K562 (cell line): ENCODE data around the gene SLC39A3. TPM values are rescaled to one million over a fixed set of nuclear protein-coding genes. Genes with fewer than 3 reads are reported as not detected.

Experiments
- ATF7 ChIP-seq: fragments of 450-650 bp; IDR thresholded peaks from 2 replicates; pipeline ENCODE4 v1.7.1; 2014; ENCODE audit warnings: mild to moderate bottlenecking, moderate library complexity
- BRCA1 ChIP-seq, 2 experiments: fragments of 450-650 bp in 1 of 2; sonication (generic) in 1 of 2; formaldehyde crosslinking in 1 of 2; IDR thresholded peaks; 2 replicates each; pipeline versions ENCODE4 v1.5.0 to v1.6.1; 2017 to 2020; ENCODE audit warnings: mild to moderate bottlenecking in 1 of 2, missing genetic modification reagents in 1 of 2
- HMGN3 ChIP-seq: IDR thresholded peaks from 2 replicates; pipeline ENCODE4 v1.6.1; 2011; ENCODE audit warnings: borderline replicate concordance, low read depth, mild to moderate bottlenecking, mixed read lengths, low read length; ENCODE audit not compliant: insufficient read length; ENCODE audit errors: extremely low read depth
- HNRNPL ChIP-seq: fragments of 200-400 bp; formaldehyde crosslinking; IDR thresholded peaks from 2 replicates; pipeline ENCODE4 v1.6.1; 2017; ENCODE audit warnings: low read depth, mild to moderate bottlenecking, low read length
- HNRNPUL1 ChIP-seq: fragments of 200-400 bp; formaldehyde crosslinking; IDR thresholded peaks from 2 replicates; pipeline ENCODE4 v1.6.1; 2017; ENCODE audit warnings: low read length
- KDM4B ChIP-seq, 2 experiments: fragments of 450-650 bp in 1 of 2; sonication (generic) in 1 of 2; IDR thresholded peaks; 2 replicates each; pipeline ENCODE4 v1.6.1; 2016 to 2017; ENCODE audit warnings: borderline replicate concordance in 2 of 2, antibody characterized with exemption in 1 of 2, low read depth in 1 of 2, mild to moderate bottlenecking in 1 of 2
- NR3C1 ChIP-seq: sonication (generic); formaldehyde crosslinking; IDR thresholded peaks from 2 replicates; pipeline ENCODE4 v1.8.1; 2022; ENCODE audit warnings: missing genetic modification reagents
- POLR2B ChIP-seq: fragments of 450-650 bp; IDR thresholded peaks from 2 replicates; pipeline ENCODE4 v1.6.1; 2018; ENCODE audit warnings: low read depth; ENCODE audit not compliant: partially characterized antibody
- SMAD2 ChIP-seq: fragments of 150-350 bp; IDR thresholded peaks from 2 replicates; pipeline ENCODE4 v1.6.1; 2014; ENCODE audit warnings: low read depth, mild to moderate bottlenecking, low read length
- TARDBP ChIP-seq: fragments of 450-650 bp; IDR thresholded peaks from 2 replicates; pipeline ENCODE4 v1.6.1; 2016
- YY1 ChIP-seq, 3 experiments: IDR thresholded peaks; 2 replicates each; pipeline ENCODE4 v1.6.1; 2011; ENCODE audit warnings: low read length in 2 of 3, mild to moderate bottlenecking in 2 of 3, moderate library complexity in 2 of 3, borderline replicate concordance in 1 of 3, control low read depth in 1 of 3, low read depth in 1 of 3; ENCODE audit not compliant: insufficient read depth in 3 of 3, insufficient replicate concordance in 2 of 3, control insufficient read depth in 1 of 3, insufficient read length in 1 of 3; ENCODE audit errors: extremely low read depth in 1 of 3
- ZNF586 ChIP-seq: fragments of 450-650 bp; formaldehyde crosslinking; conservative IDR thresholded peaks from 2 replicates; pipeline ENCODE4 v1.4.0; 2020; ENCODE audit warnings: mild to moderate bottlenecking, moderate library complexity
- polyA plus RNA-seq, 8 experiments: library from polyadenylated mRNA; depleted of rRNA in 4 of 8; stranded (reverse) in 5 of 8; unstranded in 3 of 8; fragments of >200 nt; fragmentation: Nextera tagmentation in 2 of 8; fragmentation: Illumina TruSeq in 1 of 8; extraction: Ambion mirVana in 2 of 8; extraction: Trizol in 1 of 8; gene quantifications; 2 replicates each; pipeline versions ENCODE4 v1.2.1 to v1.2.3, GENCODE V29; 2011 to 2014; ENCODE audit warnings: inconsistent platforms in 1 of 8, missing spikeins in 1 of 8
- total RNA-seq, 7 experiments: library from RNA; depleted of rRNA in 6 of 7; stranded (reverse); fragments of >200 nt in 6 of 7; fragmentation: Illumina TruSeq in 2 of 7; extraction: Trizol in 2 of 7; gene quantifications; 2 replicates each; pipeline versions ENCODE4 v1.2.1 to v1.2.3, GENCODE V29; 2011 to 2021; ENCODE audit warnings: low replicate concordance in 1 of 7
- TF ChIP-seq, protein P1 (sequence below), 2 experiments: IDR thresholded peaks; 2 replicates each; pipeline ENCODE4 v1.6.1; 2012; ENCODE audit warnings: improper control_type of control experiment in 2 of 2, low read depth in 2 of 2, low read length in 2 of 2, borderline replicate concordance in 1 of 2
- TF ChIP-seq, protein P2 (sequence below): sonication (generic); formaldehyde crosslinking; IDR thresholded peaks from 2 replicates; pipeline ENCODE4 v1.8.0; 2023; ENCODE audit warnings: mild to moderate bottlenecking, missing genetic modification reagents
- TF ChIP-seq, protein P3 (sequence below): fragments of 250-450 bp; sonication (Bioruptor Pico); IDR thresholded peaks from 2 replicates; pipeline ENCODE4 v1.8.0; 2022; ENCODE audit warnings: inconsistent platforms
- TF ChIP-seq, protein P4 (sequence below): fragments of 250-450 bp; sonication (Bioruptor Pico); IDR thresholded peaks from 2 replicates; pipeline ENCODE4 v1.8.0; 2021; ENCODE audit warnings: moderate library complexity, mild to moderate bottlenecking, inconsistent platforms

Gene SLC39A3
- total and polyA plus RNA-seq, 9 of the 15 experiments (the other 6 are each of a cell fraction or from before 2014, with no cell fraction given) = 2.3 to 215 (median 127) TPM

DNA sequence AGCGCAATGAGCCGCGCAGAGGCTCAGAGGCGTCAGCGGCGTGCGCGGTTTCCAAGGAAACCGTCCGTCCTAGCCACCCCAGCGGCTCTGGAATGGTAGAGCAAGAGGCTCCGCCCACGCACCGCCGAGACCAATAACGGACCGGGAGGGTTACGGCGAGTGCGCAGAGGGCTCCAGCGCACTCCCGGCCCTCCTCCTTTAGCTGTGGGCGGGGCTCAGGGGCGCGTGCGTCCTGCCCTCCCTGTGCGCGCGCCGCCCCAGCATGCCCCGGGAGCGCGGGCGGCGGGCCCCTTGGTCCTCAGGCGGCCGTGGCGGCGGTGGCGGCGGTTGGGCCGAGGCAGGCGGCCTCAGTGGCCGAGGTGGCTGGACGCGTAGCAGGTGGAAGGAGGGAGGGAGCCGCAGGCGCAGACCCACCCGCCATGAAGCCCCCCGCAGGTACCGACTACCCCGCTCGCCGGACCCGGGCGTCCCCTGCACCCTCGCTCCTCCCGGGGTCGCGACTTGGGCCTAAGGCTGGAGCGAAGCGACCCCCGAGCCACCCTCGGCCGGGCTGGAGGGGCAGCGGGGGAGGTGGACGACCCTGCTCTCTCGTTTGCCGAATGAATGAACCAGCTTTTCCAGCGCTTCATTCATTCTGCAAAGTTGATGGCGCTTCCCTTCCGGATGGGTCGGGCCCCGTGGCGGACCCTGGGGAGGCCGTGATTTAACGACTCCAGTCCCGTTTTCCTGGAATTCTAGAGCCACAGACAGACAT, 45.6 kb upstream of the SLC39A3 start, which contains the start of gene THOP1 (continued):
- TF ChIP-seq, protein P1, sequence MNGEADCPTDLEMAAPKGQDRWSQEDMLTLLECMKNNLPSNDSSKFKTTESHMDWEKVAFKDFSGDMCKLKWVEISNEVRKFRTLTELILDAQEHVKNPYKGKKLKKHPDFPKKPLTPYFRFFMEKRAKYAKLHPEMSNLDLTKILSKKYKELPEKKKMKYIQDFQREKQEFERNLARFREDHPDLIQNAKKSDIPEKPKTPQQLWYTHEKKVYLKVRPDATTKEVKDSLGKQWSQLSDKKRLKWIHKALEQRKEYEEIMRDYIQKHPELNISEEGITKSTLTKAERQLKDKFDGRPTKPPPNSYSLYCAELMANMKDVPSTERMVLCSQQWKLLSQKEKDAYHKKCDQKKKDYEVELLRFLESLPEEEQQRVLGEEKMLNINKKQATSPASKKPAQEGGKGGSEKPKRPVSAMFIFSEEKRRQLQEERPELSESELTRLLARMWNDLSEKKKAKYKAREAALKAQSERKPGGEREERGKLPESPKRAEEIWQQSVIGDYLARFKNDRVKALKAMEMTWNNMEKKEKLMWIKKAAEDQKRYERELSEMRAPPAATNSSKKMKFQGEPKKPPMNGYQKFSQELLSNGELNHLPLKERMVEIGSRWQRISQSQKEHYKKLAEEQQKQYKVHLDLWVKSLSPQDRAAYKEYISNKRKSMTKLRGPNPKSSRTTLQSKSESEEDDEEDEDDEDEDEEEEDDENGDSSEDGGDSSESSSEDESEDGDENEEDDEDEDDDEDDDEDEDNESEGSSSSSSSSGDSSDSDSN (IDR thresholded peaks at IDR 0.05; ENCODE audit: borderline replicate concordance in 1 of 2, low read depth in 2 of 2, low read length in 2 of 2) = 0 out of 4 replicates have a peak, but pooled peaks of 1 of the 2 experiments have one; percentile 36
- TF ChIP-seq HMGN3 = peak; percentile 72
- peak; percentile 80 for TF ChIP-seq ATF7
- TF ChIP-seq SMAD2 = no peak
- TF ChIP-seq NR3C1 (CRISPR knock-in tag) = 0 out of 2 replicates have a peak, but pooled peaks have one; percentile 24
- TF ChIP-seq HNRNPL = no peak
- TF ChIP-seq TARDBP = no peak
- TF ChIP-seq, protein P2, sequence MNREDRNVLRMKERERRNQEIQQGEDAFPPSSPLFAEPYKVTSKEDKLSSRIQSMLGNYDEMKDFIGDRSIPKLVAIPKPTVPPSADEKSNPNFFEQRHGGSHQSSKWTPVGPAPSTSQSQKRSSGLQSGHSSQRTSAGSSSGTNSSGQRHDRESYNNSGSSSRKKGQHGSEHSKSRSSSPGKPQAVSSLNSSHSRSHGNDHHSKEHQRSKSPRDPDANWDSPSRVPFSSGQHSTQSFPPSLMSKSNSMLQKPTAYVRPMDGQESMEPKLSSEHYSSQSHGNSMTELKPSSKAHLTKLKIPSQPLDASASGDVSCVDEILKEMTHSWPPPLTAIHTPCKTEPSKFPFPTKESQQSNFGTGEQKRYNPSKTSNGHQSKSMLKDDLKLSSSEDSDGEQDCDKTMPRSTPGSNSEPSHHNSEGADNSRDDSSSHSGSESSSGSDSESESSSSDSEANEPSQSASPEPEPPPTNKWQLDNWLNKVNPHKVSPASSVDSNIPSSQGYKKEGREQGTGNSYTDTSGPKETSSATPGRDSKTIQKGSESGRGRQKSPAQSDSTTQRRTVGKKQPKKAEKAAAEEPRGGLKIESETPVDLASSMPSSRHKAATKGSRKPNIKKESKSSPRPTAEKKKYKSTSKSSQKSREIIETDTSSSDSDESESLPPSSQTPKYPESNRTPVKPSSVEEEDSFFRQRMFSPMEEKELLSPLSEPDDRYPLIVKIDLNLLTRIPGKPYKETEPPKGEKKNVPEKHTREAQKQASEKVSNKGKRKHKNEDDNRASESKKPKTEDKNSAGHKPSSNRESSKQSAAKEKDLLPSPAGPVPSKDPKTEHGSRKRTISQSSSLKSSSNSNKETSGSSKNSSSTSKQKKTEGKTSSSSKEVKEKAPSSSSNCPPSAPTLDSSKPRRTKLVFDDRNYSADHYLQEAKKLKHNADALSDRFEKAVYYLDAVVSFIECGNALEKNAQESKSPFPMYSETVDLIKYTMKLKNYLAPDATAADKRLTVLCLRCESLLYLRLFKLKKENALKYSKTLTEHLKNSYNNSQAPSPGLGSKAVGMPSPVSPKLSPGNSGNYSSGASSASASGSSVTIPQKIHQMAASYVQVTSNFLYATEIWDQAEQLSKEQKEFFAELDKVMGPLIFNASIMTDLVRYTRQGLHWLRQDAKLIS (CRISPR knock-in tag) = no peak
- peak; percentile 41 for TF ChIP-seq POLR2B
- no peak for TF ChIP-seq ZNF586 (CRISPR knock-in tag)
- TF ChIP-seq, protein P3, sequence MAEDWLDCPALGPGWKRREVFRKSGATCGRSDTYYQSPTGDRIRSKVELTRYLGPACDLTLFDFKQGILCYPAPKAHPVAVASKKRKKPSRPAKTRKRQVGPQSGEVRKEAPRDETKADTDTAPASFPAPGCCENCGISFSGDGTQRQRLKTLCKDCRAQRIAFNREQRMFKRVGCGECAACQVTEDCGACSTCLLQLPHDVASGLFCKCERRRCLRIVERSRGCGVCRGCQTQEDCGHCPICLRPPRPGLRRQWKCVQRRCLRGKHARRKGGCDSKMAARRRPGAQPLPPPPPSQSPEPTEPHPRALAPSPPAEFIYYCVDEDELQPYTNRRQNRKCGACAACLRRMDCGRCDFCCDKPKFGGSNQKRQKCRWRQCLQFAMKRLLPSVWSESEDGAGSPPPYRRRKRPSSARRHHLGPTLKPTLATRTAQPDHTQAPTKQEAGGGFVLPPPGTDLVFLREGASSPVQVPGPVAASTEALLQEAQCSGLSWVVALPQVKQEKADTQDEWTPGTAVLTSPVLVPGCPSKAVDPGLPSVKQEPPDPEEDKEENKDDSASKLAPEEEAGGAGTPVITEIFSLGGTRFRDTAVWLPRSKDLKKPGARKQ (CRISPR knock-in tag) = no peak
- TF ChIP-seq, protein P4, sequence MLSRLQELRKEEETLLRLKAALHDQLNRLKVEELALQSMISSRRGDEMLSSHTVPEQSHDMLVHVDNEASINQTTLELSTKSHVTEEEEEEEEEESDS (CRISPR knock-in tag) = no peak
- peak in 2 of 3 experiments; percentile 52 to 57 for TF ChIP-seq YY1 (IDR thresholded peaks at IDR 0.05; ENCODE audit: borderline replicate concordance in 1 of 3, control insufficient read depth in 1 of 3, extremely low read depth in 1 of 3, insufficient read depth in 3 of 3, insufficient read length in 1 of 3, insufficient replicate concordance in 2 of 3, low read depth in 1 of 3, low read length in 2 of 3)
- 0 out of 4 replicates have a peak, but pooled peaks of 1 of the 2 experiments have one; percentile 49 for TF ChIP-seq KDM4B (IDR thresholded peaks at IDR 0.05; ENCODE audit: borderline replicate concordance in 2 of 2, low read depth in 1 of 2)
- no peak for TF ChIP-seq HNRNPUL1
- TF ChIP-seq BRCA1 (IDR thresholded peaks at IDR 0.05) = no peak
- TF ChIP-seq BRCA1 (CRISPR knock-in tag; IDR thresholded peaks at IDR 0.05) = peak; percentile 68; the same call in 1 of the 2 replicates
